ENCODE results near the gene MVD.

DNA sequence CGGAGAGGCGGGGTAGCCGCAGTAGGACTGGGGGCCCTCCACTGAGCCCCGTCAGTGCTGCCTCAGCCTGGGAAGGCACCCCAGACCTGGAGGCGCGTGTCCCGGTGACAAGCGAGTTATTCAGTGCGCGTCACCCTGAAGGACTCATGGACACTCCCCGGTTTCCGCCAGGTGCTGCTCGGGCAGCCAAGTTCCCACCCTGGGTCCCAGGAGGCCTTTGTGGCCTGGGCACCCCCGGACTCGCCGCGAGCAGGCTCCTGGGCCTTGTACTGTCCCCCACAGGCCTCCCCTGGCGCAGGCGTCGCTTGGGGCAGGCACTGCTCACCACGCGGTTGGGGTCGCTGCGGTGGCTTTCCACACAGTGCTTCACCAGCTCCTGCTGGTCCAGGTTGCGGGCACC, 35.8 kb upstream of the MVD start:
- TF ChIP-seq, protein P1, sequence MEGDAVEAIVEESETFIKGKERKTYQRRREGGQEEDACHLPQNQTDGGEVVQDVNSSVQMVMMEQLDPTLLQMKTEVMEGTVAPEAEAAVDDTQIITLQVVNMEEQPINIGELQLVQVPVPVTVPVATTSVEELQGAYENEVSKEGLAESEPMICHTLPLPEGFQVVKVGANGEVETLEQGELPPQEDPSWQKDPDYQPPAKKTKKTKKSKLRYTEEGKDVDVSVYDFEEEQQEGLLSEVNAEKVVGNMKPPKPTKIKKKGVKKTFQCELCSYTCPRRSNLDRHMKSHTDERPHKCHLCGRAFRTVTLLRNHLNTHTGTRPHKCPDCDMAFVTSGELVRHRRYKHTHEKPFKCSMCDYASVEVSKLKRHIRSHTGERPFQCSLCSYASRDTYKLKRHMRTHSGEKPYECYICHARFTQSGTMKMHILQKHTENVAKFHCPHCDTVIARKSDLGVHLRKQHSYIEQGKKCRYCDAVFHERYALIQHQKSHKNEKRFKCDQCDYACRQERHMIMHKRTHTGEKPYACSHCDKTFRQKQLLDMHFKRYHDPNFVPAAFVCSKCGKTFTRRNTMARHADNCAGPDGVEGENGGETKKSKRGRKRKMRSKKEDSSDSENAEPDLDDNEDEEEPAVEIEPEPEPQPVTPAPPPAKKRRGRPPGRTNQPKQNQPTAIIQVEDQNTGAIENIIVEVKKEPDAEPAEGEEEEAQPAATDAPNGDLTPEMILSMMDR (IDR thresholded peaks at IDR 0.05) = no peak
- TF ChIP-seq POLR2A (IDR thresholded peaks at IDR 0.05) = no peak

All from stomach (tissue), 4 donors.